ENCODE measurements around the gene BCAS3.

BCAS3 gene

GRCh38 chr17:61130330-61130729 is 452.7 kb downstream of the BCAS3 start:
- no peak for TF ChIP-seq CTCF (IDR thresholded peaks at IDR 0.05; ENCODE audit: low read depth, low read length)
- no peaks in the 10 kb centered on the region for H3K9me3 ChIP-seq
- no peaks in the 10 kb centered on the region for H3K36me3 ChIP-seq
- H3K4me1 ChIP-seq, result peaks cover 8% of the 10 kb centered on the region; the same call in 1 of the 2 replicates
- no peak overlapping the region for H3K4me3 ChIP-seq (ENCODE audit: low read depth, low read length)
- no peaks in the 10 kb centered on the region for H3K27me3 ChIP-seq
- DNase-seq, result no peak

GRCh38 chr17:61131585-61131984 is 453.9 kb downstream of the BCAS3 start:
- Histone ChIP-seq H3K9me3 (no peaks in the 10 kb centered on the region), H3K4me1 (peaks cover 8% of the 10 kb centered on the region; the same call in 1 of the 2 replicates), H3K4me3 (ENCODE audit: low read depth, low read length) (no peak overlapping the region), H3K36me3 (no peaks in the 10 kb centered on the region), H3K27me3 (no peaks in the 10 kb centered on the region)
- peak; percentile 37 for DNase-seq
- 0 out of 2 replicates have a peak, but pooled peaks have one; percentile 21 for TF ChIP-seq CTCF (IDR thresholded peaks at IDR 0.05; ENCODE audit: low read depth, low read length)

- no peak for DNase-seq
- Histone ChIP-seq H3K4me1 (peaks cover 8% of the 10 kb centered on the region; the same call in 1 of the 2 replicates), H3K27me3 (no peaks in the 10 kb centered on the region), H3K36me3 (no peaks in the 10 kb centered on the region), H3K9me3 (no peaks in the 10 kb centered on the region), H3K4me3 (ENCODE audit: low read depth, low read length) (no peak overlapping the region)
- no peak for TF ChIP-seq CTCF (IDR thresholded peaks at IDR 0.05; ENCODE audit: low read depth, low read length)
Measured at GRCh38 chr17:61132524-61132923, 454.9 kb downstream of the BCAS3 start.

- Histone ChIP-seq H3K9me3 (no peaks in the 10 kb centered on the region), H3K27me3 (no peaks in the 10 kb centered on the region), H3K4me1 (peaks cover 8% of the 10 kb centered on the region; the same call in 1 of the 2 replicates), H3K4me3 (ENCODE audit: low read depth, low read length) (no peak overlapping the region), H3K36me3 (no peaks in the 10 kb centered on the region)
- TF ChIP-seq CTCF (IDR thresholded peaks at IDR 0.05; ENCODE audit: low read depth, low read length), result no peak
- DNase-seq, result no peak
Measured at GRCh38 chr17:61133853-61134252, 456.2 kb downstream of the BCAS3 start.

GRCh38 chr17:61134551-61135235 is 457.0 kb downstream of the BCAS3 start:
- H3K9me3 ChIP-seq, result no peaks in the 10 kb centered on the region
- no peak for TF ChIP-seq CTCF (IDR thresholded peaks at IDR 0.05; ENCODE audit: low read depth, low read length)
- H3K4me1 ChIP-seq, result peaks cover 8% of the 10 kb centered on the region; the same call in 1 of the 2 replicates
- DNase-seq, result no peak
- no peaks in the 10 kb centered on the region for H3K27me3 ChIP-seq
- no peaks in the 10 kb centered on the region for H3K36me3 ChIP-seq
- no peak overlapping the region for H3K4me3 ChIP-seq (ENCODE audit: low read depth, low read length)

- no peaks in the 10 kb centered on the region for H3K27me3 ChIP-seq
- no peak for TF ChIP-seq CTCF (IDR thresholded peaks at IDR 0.05; ENCODE audit: low read depth, low read length)
- DNase-seq, result no peak
- no peaks in the 10 kb centered on the region for H3K36me3 ChIP-seq
- no peaks in the 10 kb centered on the region for H3K9me3 ChIP-seq
- H3K4me1 ChIP-seq, result peaks cover 8% of the 10 kb centered on the region
- H3K4me3 ChIP-seq (ENCODE audit: low read depth, low read length), result no peak overlapping the region
Measured at GRCh38 chr17:61135782-61136181, 458.1 kb downstream of the BCAS3 start.
